Renal cortex interstitium (tissue), 11 donors: ENCODE data around the gene NLRC3. TPM values are rescaled to one million over a fixed set of nuclear protein-coding genes. Genes with fewer than 3 reads are reported as not detected.

Experiments
- DNase-seq, 11 donors: peaks; one replicate each; pipeline ENCODE4 v3.0.0-alpha.2; 2013; ENCODE audit warnings: low read depth in 9 of 11, low spot score in 4 of 11; ENCODE audit errors: extremely low read depth in 1 of 11
- polyA plus RNA-seq, 3 donors: library from polyadenylated mRNA; unstranded; fragments of 120-200 nt; gene quantifications; one replicate each; pipeline ENCODE4 v1.2.1, GENCODE V29; 2013; ENCODE audit not compliant: insufficient read length in 3 of 3

NLRC3 gene
- polyA plus RNA-seq, 3 donors, result 1.6 to 2.1 (median 1.9) TPM

- DNase-seq, result no peak
Observed at GRCh38 chr16:3582276-3583165, 5.3 kb upstream of the NLRC3 start.

GRCh38 chr16:3581392-3581791 lies 4.2 kb upstream of the NLRC3 start:
- DNase-seq, result no peak

GRCh38 chr16:3580686-3581085 lies 3.5 kb upstream of the NLRC3 start:
- peak in 2 of 11 donors; percentile 6 to 9 for DNase-seq

- no peak for DNase-seq
Observed at GRCh38 chr16:3580251-3580651, 3.0 kb upstream of the NLRC3 start.

DNA sequence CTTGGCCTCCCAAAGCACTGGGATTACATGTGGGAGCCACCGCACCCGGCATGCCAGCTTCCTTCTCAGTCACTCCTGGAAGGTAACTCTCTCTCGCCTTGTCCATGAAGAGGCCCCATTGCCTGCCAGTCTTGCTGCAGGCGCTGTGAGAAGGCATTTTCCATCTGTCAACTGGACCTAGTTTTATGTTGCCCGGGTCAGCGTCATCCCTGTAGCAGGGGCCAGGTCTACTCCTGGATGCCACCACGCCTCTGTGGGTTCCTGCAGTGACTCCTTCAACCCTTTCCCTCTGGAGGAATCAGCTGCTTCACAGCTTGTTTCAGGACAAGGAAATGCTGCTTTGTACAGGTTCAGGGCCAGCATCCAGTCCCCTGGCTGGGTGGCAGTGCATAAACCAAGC lies 2.6 kb upstream of the NLRC3 start:
- no peak for DNase-seq

GRCh38 chr16:3578610-3579551 lies 1.7 kb upstream of the NLRC3 start:
- no peak for DNase-seq

DNA sequence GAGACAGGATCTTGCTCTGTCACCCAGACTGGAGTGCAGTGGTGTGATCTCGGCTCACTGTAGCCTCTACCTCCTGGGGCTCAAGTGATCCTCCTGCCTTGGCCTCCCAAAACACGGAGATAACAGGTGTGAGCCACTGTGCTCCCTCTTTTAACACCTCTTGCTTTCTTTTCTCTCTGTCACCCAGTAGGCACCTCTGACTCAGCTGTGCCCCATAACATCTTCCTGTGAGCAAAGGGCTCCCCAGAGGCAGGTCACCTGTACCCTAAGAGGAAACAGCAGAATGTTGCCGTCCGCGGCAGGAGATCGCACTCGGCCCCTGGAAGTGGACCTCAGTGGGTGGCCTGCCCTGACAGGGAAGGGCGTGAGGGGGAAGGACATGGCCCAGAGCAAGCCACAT lies 918 bp upstream of the NLRC3 start:
- DNase-seq, result no peak

DNA sequence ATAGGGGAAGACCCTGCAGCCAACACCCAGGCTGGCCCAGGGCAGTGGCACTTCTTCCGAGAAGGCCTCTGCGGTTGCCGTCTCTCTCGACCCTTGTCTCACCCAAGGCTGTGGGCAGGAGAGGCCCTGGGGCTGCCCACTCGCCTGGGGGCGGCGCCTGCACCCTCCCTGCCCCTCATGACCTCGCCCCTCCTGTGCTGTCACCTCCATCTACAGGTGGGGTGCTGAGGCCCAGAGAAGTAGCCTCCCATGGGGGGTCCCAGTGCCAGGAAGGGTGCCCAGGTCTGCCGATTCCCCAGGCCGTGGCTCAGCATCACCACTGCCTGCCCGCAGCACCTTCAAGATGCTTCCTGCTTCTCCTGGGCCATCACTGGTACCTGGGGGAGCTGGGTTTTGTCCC lies 992 bp downstream of the NLRC3 start:
- no peak for DNase-seq

DNA sequence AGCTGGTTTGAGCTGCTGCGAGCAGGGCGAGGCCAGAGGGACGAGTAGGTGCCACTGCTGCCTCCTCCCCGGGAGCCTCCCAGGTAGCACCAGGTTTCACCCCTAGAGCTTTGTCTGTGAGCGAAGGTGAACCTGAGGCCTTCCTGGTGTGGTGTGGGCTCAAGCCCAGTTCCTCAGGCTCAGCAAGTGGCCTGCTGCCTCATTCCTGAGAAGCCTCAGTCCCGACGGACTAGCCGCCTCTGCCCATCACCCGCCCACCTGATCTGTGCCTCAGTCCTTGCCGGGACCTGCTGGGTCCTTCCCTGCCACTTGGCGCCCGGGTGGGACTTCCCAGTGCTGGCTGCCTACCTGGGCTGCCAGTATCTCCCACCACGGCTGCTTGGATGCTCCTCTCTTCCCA lies 1.7 kb downstream of the NLRC3 start:
- DNase-seq, result no peak

DNA sequence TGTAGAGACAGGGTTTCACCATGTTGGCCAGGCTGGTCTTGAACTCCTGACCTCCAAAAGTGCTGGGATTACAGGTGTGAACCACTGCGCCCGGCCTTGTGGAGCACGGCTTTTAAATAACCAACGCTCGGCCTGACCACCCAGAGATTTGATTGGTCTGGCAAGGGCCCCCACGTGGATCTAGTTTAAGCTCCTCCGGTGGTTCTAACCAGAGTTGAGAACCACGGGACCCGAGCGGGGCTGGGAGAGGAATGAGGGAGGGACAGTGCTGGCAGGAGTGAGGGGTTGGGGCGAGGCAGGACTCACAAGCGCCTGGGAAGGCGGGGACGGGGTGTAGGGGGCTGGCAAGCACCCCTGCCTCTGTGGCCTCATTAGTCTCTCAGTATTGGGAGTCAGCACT lies 3.0 kb downstream of the NLRC3 start:
- DNase-seq, result no peak

- DNase-seq, result no peak
Observed at GRCh38 chr16:3573146-3573815, 3.9 kb downstream of the NLRC3 start.

- no peak for DNase-seq
Observed at GRCh38 chr16:3570420-3571062, 6.7 kb downstream of the NLRC3 start.

DNA sequence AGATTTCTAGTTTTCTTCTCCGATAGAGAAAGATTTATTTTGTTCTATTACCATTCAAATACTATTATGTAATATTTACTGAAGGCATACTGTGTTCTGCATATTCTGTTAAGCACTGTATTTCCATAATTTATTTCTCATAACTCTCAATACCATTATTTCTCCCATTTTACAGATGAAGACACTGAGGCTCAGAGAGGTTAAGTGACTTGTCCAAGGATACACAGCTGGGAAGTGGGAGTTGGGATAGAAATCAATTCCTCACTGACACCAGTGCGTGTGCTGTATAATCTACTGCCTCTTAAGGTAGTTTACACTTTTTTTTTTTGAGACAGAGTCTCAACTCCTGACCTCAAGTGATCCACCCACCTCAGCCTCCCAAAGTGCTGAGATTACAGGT lies 7.4 kb downstream of the NLRC3 start:
- no peak for DNase-seq

DNA sequence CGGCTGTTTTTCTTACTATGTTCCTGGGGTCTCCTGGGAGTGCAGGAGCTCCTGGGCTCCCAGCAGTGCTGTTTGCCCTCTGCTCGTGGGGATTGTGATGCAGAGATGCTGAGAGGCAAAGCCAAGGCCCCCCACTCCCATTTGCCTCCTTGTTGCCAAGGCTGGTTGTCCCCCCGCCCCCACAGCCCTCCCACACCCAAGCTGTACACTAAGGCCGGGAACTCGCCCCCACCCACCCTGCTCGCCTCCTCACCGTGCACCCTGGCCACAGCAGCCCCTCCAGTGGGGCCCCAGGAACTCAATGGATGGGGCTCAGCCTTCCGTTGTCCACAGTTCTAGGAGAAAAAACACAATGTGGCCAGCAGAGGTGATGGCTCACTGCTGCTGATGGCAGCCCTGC lies 10.2 kb downstream of the NLRC3 start:
- no peak for DNase-seq

- no peak for DNase-seq
Observed at GRCh38 chr16:3564889-3565141, 12.4 kb downstream of the NLRC3 start.

GRCh38 chr16:3564130-3564888 lies 12.9 kb downstream of the NLRC3 start:
- DNase-seq, result no peak

- no peak for DNase-seq
Observed at GRCh38 chr16:3562914-3563480, 14.2 kb downstream of the NLRC3 start.

DNA sequence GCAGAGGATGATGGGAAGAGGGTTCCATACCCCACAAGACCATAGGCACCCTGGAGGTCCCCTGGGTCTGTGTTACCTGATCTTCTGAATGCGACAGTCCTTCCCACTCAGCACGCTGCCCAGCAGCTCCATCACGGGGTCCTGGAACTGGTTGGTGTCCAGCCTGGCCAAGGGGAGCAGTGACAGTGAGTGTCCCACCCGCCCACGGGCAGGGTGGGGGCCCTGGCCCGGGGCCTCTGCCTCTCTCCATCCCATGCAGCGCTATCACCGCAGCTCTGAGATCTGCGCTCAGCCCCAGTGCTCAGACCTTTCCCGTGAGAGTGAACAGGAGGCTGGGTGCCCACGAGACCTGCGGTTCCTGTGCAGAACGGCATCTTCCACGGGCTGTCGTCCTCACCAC lies 15.6 kb downstream of the NLRC3 start:
- no peak for DNase-seq
